GM21390 (cell line): Measurements from ENCODE around the gene SIPA1L3.

ENCODE experiments used
- ATAC-seq: cut with Tn5 transposase; IDR thresholded peaks from one replicate; pipeline ENCODE4 v1.9.1; 2021; ENCODE audit not compliant: unreplicated experiment

SIPA1L3 gene

GRCh38 chr19:38251564-38252051 is 344.6 kb downstream of the SIPA1L3 start:
- ATAC-seq = no peak

GRCh38 chr19:38252385-38252784 is 345.4 kb downstream of the SIPA1L3 start:
- no peak for ATAC-seq

DNA sequence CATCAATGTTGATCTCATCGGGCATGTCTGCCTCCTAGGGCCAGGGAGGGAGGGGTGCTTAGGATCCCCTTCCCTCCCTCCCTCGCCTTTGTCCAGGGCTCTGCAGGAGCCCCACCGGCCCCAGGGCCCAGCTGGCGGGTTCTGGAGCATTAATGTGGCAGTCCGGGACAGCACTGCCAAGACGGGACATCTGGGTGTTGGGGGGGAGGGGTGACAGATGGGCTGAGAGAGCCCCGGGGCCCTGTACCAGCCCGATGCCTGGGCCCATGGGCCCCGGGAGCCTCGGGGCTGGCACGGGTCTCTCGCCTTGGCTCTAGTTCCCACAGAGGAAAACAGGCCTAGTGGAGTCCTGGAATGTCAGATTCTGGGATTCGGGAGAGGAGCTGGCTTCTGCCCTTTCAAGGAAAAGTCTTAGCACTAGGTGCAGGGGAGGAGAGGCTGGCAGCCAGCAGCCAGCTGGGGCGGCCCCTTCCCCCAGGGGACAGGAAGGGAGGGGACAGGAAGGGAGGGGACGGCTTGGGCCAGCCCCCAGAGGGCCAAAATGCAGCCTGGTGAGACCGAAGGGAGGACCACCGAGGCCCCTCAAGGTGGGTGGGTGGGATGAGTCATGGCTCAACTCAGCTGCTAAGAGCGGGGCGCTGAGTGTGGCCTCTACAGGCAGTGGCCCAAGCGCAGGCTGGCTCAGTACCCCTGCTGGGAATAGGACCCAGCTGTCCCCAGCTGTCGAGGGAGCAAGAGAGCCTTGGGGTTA is 346.1 kb downstream of the SIPA1L3 start:
- no peak for ATAC-seq

GRCh38 chr19:38253788-38254187 is 346.8 kb downstream of the SIPA1L3 start:
- no peak for ATAC-seq

DNA sequence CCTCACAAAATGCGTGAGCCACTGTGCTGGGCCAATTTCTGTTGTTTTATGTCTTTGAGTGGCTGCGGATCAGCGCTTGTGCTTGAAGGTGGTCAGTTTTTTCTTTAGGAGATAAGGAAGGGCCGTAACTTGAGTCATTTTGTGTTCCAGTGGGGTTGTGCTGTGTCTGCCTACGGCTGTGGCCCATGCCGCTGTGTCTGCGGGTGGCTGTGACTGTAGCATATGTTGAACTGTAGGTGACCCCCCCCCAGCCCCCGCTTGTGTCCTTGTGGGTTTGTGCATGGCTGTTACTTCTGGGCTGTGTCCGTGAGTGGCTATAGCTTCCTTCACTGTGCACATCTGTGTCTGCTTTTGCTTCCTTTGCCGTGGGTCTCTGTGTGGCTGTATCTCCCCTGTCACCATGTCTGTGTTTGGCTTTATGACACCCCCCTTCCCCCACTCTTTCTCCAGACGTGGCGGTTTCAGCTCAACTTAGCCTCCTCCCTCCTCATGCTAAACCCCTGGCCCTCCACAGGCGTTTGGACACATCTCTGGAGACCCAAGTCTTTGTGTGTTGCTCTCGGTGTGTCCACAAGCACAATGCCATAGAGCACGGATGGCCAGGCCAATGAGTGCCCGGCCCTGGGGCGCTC is 348.5 kb downstream of the SIPA1L3 start:
- ATAC-seq = no peak
